ENCODE results near the gene NCKAP1.
A peak's percentile ranks its signal among the peaks of the same experiment; 100 is the strongest.

The NCKAP1 gene

GRCh38 chr2:183072177-183072576 is 33.9 kb upstream of the NCKAP1 start:
- no peak for TF ChIP-seq CTCF (IDR thresholded peaks at IDR 0.05; ENCODE audit: insufficient read depth, low read depth, low read length, missing control alignments)
- no peak for DNase-seq (ENCODE audit: low read depth)

GRCh38 chr2:183070942-183071844 is 32.9 kb upstream of the NCKAP1 start:
- peak; percentile 51 for TF ChIP-seq CTCF (IDR thresholded peaks at IDR 0.05; ENCODE audit: insufficient read depth, low read depth, low read length, missing control alignments)
- no peak overlapping the region for H3K4me3 ChIP-seq (ENCODE audit: low read length)
- peak; percentile 59 for DNase-seq (ENCODE audit: low read depth)

More at GRCh38 chr2:183072177-183072576, 33.9 kb upstream of the NCKAP1 start:
- no peak overlapping the region for H3K4me3 ChIP-seq (ENCODE audit: low read length)

- TF ChIP-seq CTCF (IDR thresholded peaks at IDR 0.05; ENCODE audit: insufficient read depth, low read depth, low read length, missing control alignments) = no peak
- no peak for DNase-seq (ENCODE audit: low read depth)
These were observed 30.9 kb upstream of the NCKAP1 start for GRCh38 chr2:183069174-183069573.

GRCh38 chr2:183068561-183068960 is 30.3 kb upstream of the NCKAP1 start:
- no peak for DNase-seq (ENCODE audit: low read depth)
- H3K4me3 ChIP-seq (ENCODE audit: low read length) = no peak overlapping the region
- TF ChIP-seq CTCF (IDR thresholded peaks at IDR 0.05; ENCODE audit: insufficient read depth, low read depth, low read length, missing control alignments) = no peak

More at GRCh38 chr2:183069174-183069573, 30.9 kb upstream of the NCKAP1 start:
- H3K4me3 ChIP-seq (ENCODE audit: low read length) = no peak overlapping the region

- TF ChIP-seq CTCF (IDR thresholded peaks at IDR 0.05; ENCODE audit: insufficient read depth, low read depth, low read length, missing control alignments) = no peak
- no peak for DNase-seq (ENCODE audit: low read depth)
These were observed 24.8 kb upstream of the NCKAP1 start for GRCh38 chr2:183063083-183063482.

GRCh38 chr2:183060571-183061231 is 22.4 kb upstream of the NCKAP1 start:
- TF ChIP-seq CTCF (IDR thresholded peaks at IDR 0.05; ENCODE audit: insufficient read depth, low read depth, low read length, missing control alignments) = no peak
- no peak for DNase-seq (ENCODE audit: low read depth)
- H3K4me3 ChIP-seq (ENCODE audit: low read length) = no peak overlapping the region

More at GRCh38 chr2:183063083-183063482, 24.8 kb upstream of the NCKAP1 start:
- H3K4me3 ChIP-seq (ENCODE audit: low read length) = no peak overlapping the region

Data from epithelial cell of esophagus (primary cell).